HepG2 (cell line): ENCODE results near the gene ATRAID. TPM values are rescaled to one million over a fixed set of nuclear protein-coding genes. Genes with fewer than 3 reads are reported as not detected.

Source experiments
- BRCA1 ChIP-seq: sonication (generic); formaldehyde crosslinking; IDR thresholded peaks from 2 replicates; pipeline ENCODE4 v1.4.0; 2020; ENCODE audit warnings: missing genetic modification reagents
- BRF2 ChIP-seq: sonication (generic); formaldehyde crosslinking; IDR thresholded peaks from 2 replicates; pipeline ENCODE4 v1.8.1; 2022; ENCODE audit warnings: mild to moderate bottlenecking, missing genetic modification reagents
- CREBL2 ChIP-seq: sonication (generic); formaldehyde crosslinking; IDR thresholded peaks from 2 replicates; pipeline ENCODE4 v1.8.1; 2023; ENCODE audit warnings: missing genetic modification reagents, mild to moderate bottlenecking, borderline replicate concordance
- DDIT3 ChIP-seq: sonication (generic); formaldehyde crosslinking; IDR thresholded peaks from 2 replicates; pipeline ENCODE4 v1.4.0; 2020; ENCODE audit warnings: mild to moderate bottlenecking, missing genetic modification reagents
- EED ChIP-seq: sonication (generic); formaldehyde crosslinking; IDR thresholded peaks from 2 replicates; pipeline ENCODE4 v1.5.0; 2020; ENCODE audit warnings: mild to moderate bottlenecking, missing genetic modification reagents
- HES4 ChIP-seq: sonication (generic); formaldehyde crosslinking; IDR thresholded peaks from 2 replicates; pipeline ENCODE4 v1.9.0; 2021; ENCODE audit warnings: mild to moderate bottlenecking, missing genetic modification reagents, borderline replicate concordance
- ISL2 ChIP-seq: sonication (generic); formaldehyde crosslinking; IDR thresholded peaks from 2 replicates; pipeline ENCODE4 v1.5.0; 2020; ENCODE audit warnings: missing genetic modification reagents
- PAF1 ChIP-seq: IDR thresholded peaks from 2 replicates; pipeline ENCODE4 v1.6.1; 2016; ENCODE audit warnings: missing genetic modification reagents, missing compliant biosample characterization
- PHF5A ChIP-seq: IDR thresholded peaks from one replicate; pipeline ENCODE4 v1.6.1; 2018; ENCODE audit warnings: low read depth, missing genetic modification reagents; ENCODE audit not compliant: unreplicated experiment
- SCMH1 ChIP-seq: sonication (generic); formaldehyde crosslinking; IDR thresholded peaks from 2 replicates; pipeline ENCODE4 v1.9.0; 2021; ENCODE audit warnings: missing genetic modification reagents, mild to moderate bottlenecking, borderline replicate concordance
- SMARCC2 ChIP-seq: fragments of 450-650 bp; IDR thresholded peaks from 2 replicates; pipeline ENCODE4 v1.6.1; 2017; ENCODE audit warnings: antibody characterized with exemption, mild to moderate bottlenecking
- SRSF4 ChIP-seq: fragments of 200-400 bp; formaldehyde crosslinking; IDR thresholded peaks from one replicate; pipeline ENCODE4 v1.6.1; 2018; ENCODE audit warnings: mild to moderate bottlenecking, low read depth, low read length, moderate library complexity; ENCODE audit not compliant: poor library complexity, severe bottlenecking
- THRA ChIP-seq: sonication (generic); formaldehyde crosslinking; IDR thresholded peaks from 2 replicates; pipeline ENCODE4 v1.4.0; 2020; ENCODE audit warnings: missing genetic modification reagents, borderline replicate concordance
- ZFP90 ChIP-seq: sonication (generic); formaldehyde crosslinking; IDR thresholded peaks from 2 replicates; pipeline ENCODE4 v1.8.0; 2022; ENCODE audit warnings: missing genetic modification reagents, mild to moderate bottlenecking, inconsistent platforms, borderline replicate concordance
- ZNF121 ChIP-seq: sonication (generic); formaldehyde crosslinking; IDR thresholded peaks from 2 replicates; pipeline ENCODE4 v1.5.0; 2020; ENCODE audit warnings: mild to moderate bottlenecking, missing genetic modification reagents
- ZNF205 ChIP-seq: IDR thresholded peaks from 2 replicates; pipeline ENCODE4 v1.6.1; 2018; ENCODE audit warnings: missing biosample characterization, missing genetic modification reagents
- ZNF33B ChIP-seq: sonication (generic); formaldehyde crosslinking; IDR thresholded peaks from 2 replicates; pipeline ENCODE4 v1.5.1; 2020; ENCODE audit warnings: mild to moderate bottlenecking, missing genetic modification reagents
- polyA plus RNA-seq, 8 experiments: library from polyadenylated mRNA; depleted of rRNA in 3 of 8; stranded (reverse) in 7 of 8; unstranded in 1 of 8; fragments of >200 nt; fragmentation: Illumina TruSeq in 4 of 8; extraction: Trizol in 4 of 8; gene quantifications; 2 replicates each; pipeline versions ENCODE4 v1.2.1 to v1.2.3, GENCODE V29; 2011 to 2016; ENCODE audit warnings: low read depth in 4 of 8, missing spikeins in 1 of 8, mixed read lengths in 1 of 8; ENCODE audit not compliant: insufficient read depth in 1 of 8
- total RNA-seq, 5 experiments: library from RNA; depleted of rRNA; stranded (reverse); fragments of >200 nt; fragmentation: Illumina TruSeq; extraction: Trizol; gene quantifications; 2 replicates each; pipeline ENCODE4 v1.2.3, GENCODE V29; 2016; ENCODE audit warnings: low read depth in 1 of 5
- TF ChIP-seq, protein P1 (sequence below): sonication (generic); formaldehyde crosslinking; IDR thresholded peaks from 2 replicates; pipeline ENCODE4 v1.9.0; 2021; ENCODE audit warnings: missing genetic modification reagents, borderline replicate concordance
- TF ChIP-seq, protein P2 (sequence below): sonication (generic); formaldehyde crosslinking; IDR thresholded peaks from 2 replicates; pipeline ENCODE4 v1.5.0; 2020; ENCODE audit warnings: missing genetic modification reagents
- TF ChIP-seq, protein P3 (sequence below): sonication (generic); formaldehyde crosslinking; IDR thresholded peaks from 2 replicates; pipeline ENCODE4 v1.4.0; 2020; ENCODE audit warnings: missing genetic modification reagents

ATRAID gene
- total and polyA plus RNA-seq, 2 of the 13 experiments (the other 11 are each of a cell fraction or from before 2014, with no cell fraction given), result 207 to 382 TPM

DNA sequence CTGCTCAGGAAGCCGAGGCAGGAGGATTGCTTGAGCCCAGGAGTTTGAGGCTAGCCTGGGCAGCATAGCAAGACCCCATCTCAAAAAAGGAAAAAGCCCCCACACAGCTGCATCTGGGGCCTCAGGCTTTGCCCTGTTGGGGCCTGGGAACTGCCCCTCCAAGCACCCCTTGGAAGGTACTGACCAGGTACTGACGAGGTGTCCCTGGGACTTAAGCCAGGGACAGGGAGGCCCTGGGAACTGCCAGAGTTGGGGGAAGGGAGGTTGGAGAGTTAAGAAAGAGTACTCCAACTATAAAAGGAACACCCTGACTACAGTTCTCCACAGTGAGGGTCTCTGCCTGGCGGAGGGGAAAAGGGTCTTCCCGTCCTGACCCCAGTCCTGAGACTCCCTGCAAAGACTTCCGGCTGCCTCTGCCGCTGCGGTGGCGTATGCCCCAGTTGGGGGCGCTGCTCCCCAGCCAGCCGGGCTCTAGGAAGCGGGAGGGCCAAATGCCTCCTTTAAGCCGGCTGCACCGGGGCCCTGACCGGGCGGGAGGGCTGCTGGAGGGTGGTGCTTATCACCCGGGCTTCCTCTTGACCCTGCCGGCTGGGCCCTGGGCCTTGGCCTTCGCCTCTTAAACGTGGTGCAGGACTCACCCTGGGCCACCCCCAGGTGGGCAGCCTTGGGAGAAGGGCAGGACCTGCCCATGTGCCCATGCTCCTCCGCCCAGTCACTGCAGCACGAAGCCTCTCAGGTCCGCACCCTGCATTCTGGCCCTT, 38.2 kb downstream of the ATRAID start (continued):
- TF ChIP-seq, protein P1, sequence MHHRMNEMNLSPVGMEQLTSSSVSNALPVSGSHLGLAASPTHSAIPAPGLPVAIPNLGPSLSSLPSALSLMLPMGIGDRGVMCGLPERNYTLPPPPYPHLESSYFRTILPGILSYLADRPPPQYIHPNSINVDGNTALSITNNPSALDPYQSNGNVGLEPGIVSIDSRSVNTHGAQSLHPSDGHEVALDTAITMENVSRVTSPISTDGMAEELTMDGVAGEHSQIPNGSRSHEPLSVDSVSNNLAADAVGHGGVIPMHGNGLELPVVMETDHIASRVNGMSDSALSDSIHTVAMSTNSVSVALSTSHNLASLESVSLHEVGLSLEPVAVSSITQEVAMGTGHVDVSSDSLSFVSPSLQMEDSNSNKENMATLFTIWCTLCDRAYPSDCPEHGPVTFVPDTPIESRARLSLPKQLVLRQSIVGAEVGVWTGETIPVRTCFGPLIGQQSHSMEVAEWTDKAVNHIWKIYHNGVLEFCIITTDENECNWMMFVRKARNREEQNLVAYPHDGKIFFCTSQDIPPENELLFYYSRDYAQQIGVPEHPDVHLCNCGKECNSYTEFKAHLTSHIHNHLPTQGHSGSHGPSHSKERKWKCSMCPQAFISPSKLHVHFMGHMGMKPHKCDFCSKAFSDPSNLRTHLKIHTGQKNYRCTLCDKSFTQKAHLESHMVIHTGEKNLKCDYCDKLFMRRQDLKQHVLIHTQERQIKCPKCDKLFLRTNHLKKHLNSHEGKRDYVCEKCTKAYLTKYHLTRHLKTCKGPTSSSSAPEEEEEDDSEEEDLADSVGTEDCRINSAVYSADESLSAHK (CRISPR knock-in tag), result no peak
- no peak for TF ChIP-seq SCMH1 (CRISPR knock-in tag)
- TF ChIP-seq PHF5A (CRISPR knock-in tag), result no peak
- peak; percentile 99 for TF ChIP-seq ZNF121 (CRISPR knock-in tag)
- TF ChIP-seq CREBL2, result no peak
- TF ChIP-seq ZNF205, result no peak
- 0 out of 2 replicates have a peak, but pooled peaks have one; percentile 22 for TF ChIP-seq EED
- no peak for TF ChIP-seq PAF1 (CRISPR knock-in tag)
- TF ChIP-seq THRA (CRISPR knock-in tag), result peak; percentile 60; the same call in 1 of the 2 replicates
- TF ChIP-seq ISL2 (CRISPR knock-in tag), result no peak
- TF ChIP-seq HES4 (CRISPR knock-in tag), result no peak; the same call in 1 of the 2 replicates
- no peak for TF ChIP-seq ZNF33B
- TF ChIP-seq, protein P2, sequence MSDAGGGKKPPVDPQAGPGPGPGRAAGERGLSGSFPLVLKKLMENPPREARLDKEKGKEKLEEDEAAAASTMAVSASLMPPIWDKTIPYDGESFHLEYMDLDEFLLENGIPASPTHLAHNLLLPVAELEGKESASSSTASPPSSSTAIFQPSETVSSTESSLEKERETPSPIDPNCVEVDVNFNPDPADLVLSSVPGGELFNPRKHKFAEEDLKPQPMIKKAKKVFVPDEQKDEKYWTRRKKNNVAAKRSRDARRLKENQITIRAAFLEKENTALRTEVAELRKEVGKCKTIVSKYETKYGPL (CRISPR knock-in tag), result no peak
- TF ChIP-seq BRCA1 (CRISPR knock-in tag), result no peak
- no peak for TF ChIP-seq SRSF4
- TF ChIP-seq ZFP90 (CRISPR knock-in tag), result peak; percentile 74; the same call in 1 of the 2 replicates
- TF ChIP-seq BRF2 (CRISPR knock-in tag), result no peak
- TF ChIP-seq SMARCC2, result no peak
- no peak for TF ChIP-seq DDIT3 (CRISPR knock-in tag)
- TF ChIP-seq, protein P3, sequence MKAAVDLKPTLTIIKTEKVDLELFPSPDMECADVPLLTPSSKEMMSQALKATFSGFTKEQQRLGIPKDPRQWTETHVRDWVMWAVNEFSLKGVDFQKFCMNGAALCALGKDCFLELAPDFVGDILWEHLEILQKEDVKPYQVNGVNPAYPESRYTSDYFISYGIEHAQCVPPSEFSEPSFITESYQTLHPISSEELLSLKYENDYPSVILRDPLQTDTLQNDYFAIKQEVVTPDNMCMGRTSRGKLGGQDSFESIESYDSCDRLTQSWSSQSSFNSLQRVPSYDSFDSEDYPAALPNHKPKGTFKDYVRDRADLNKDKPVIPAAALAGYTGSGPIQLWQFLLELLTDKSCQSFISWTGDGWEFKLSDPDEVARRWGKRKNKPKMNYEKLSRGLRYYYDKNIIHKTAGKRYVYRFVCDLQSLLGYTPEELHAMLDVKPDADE (CRISPR knock-in tag), result no peak
